Measurements from ENCODE around the gene CCDC69.
"Not testable (repeated sequence)": the region's sequence is repeated elsewhere in the genome, so short reads cannot be mapped to it uniquely, and the experiment has no call there.

The CCDC69 gene

GRCh38 chr5:151179489-151179840 is 44.4 kb downstream of the CCDC69 start:
- TF ChIP-seq, protein P1, sequence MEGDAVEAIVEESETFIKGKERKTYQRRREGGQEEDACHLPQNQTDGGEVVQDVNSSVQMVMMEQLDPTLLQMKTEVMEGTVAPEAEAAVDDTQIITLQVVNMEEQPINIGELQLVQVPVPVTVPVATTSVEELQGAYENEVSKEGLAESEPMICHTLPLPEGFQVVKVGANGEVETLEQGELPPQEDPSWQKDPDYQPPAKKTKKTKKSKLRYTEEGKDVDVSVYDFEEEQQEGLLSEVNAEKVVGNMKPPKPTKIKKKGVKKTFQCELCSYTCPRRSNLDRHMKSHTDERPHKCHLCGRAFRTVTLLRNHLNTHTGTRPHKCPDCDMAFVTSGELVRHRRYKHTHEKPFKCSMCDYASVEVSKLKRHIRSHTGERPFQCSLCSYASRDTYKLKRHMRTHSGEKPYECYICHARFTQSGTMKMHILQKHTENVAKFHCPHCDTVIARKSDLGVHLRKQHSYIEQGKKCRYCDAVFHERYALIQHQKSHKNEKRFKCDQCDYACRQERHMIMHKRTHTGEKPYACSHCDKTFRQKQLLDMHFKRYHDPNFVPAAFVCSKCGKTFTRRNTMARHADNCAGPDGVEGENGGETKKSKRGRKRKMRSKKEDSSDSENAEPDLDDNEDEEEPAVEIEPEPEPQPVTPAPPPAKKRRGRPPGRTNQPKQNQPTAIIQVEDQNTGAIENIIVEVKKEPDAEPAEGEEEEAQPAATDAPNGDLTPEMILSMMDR (IDR thresholded peaks at IDR 0.05; ENCODE audit: insufficient read depth, low read depth, low read length, missing control alignments), result no peak
- H3K4me3 ChIP-seq (ENCODE audit: low read depth, low read length), result no peak overlapping the region
- DNase-seq (ENCODE audit: low read depth), result no peak

GRCh38 chr5:151178777-151179488 is 45.0 kb downstream of the CCDC69 start:
- TF ChIP-seq, protein P1 (IDR thresholded peaks at IDR 0.05; ENCODE audit: insufficient read depth, low read depth, low read length, missing control alignments), result no peak
- DNase-seq (ENCODE audit: low read depth), result no peak

DNA sequence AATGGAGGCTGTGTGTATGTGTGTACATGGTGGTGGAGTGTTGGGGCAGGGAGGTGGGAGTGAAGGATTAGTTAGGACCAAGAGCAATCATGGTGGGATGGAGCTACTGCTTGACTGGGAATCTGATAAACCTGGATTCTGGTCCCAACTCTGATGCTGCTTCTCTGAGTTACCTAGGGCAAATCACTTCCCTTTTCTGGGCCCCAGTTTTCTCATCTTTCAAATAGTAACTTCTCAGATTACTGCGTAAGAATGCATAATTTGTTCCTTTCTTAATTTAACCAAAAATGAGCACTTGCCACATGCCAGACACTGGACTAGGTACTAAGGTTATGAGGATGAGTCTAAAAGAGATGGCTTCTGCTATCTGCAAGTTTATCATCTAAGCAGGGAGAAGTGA is 45.5 kb downstream of the CCDC69 start:
- H3K4me3 ChIP-seq (ENCODE audit: low read depth, low read length), result no peak overlapping the region
- TF ChIP-seq, protein P1 (IDR thresholded peaks at IDR 0.05; ENCODE audit: insufficient read depth, low read depth, low read length, missing control alignments), result no peak
- no peak for DNase-seq (ENCODE audit: low read depth)

More at GRCh38 chr5:151178777-151179488, 45.0 kb downstream of the CCDC69 start:
- no peak overlapping the region for H3K4me3 ChIP-seq (ENCODE audit: low read depth, low read length)

DNA sequence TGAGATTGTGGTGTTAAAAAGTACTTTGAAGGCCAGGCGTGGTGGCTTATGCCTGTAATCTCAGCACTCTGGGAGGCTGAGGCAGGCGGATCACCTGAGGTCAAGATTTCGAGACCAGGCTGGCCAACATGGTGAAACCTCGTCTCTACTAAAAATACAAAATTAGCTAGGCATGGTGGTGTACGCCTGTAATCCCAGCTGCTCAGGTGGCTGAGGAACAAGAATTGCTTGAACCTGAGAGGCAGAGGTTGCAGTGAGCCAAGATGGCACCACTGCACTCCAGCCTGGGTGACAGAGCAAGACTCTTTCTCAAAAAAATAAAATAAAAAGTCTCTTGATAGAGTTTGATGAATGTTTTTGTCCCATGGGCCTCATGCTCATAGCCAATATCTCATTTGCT is 47.6 kb downstream of the CCDC69 start:
- H3K4me3 ChIP-seq (ENCODE audit: low read depth, low read length); DNase-seq (ENCODE audit: low read depth): not testable (repeated sequence)

DNA sequence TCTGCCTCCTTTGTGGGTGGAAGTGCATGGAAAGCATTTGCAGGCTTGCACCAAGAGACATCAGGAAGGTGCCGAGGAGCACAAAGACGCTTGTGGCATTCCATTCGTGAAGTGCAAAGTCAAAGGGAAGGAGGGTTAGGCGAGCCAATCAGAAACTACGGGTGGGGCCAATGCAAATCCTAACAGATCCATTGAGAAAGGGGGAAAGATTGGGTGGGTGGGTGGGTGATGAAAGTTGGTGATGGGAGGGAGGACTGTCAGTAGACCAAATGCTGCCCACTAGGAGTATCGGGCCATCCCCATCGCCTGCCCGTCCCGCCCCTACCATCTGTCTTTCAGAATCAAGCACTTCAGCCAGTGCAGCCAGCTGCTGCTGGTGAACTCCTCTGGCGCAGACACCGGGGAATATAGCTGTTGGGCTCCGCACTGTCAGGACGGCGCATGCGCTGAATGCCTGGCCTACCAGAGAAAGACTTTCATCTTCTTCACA is 49.2 kb downstream of the CCDC69 start:
- no peak overlapping the region for H3K4me3 ChIP-seq (ENCODE audit: low read depth, low read length)
- no peak for DNase-seq (ENCODE audit: low read depth)
- TF ChIP-seq, protein P1 (IDR thresholded peaks at IDR 0.05; ENCODE audit: insufficient read depth, low read depth, low read length, missing control alignments), result no peak

- no peak for DNase-seq (ENCODE audit: low read depth)
- TF ChIP-seq, protein P1 (IDR thresholded peaks at IDR 0.05; ENCODE audit: insufficient read depth, low read depth, low read length, missing control alignments), result no peak
- H3K4me3 ChIP-seq (ENCODE audit: low read depth, low read length), result no peak overlapping the region
Observed at GRCh38 chr5:151173711-151174611, 49.9 kb downstream of the CCDC69 start.

- no peak overlapping the region for H3K4me3 ChIP-seq (ENCODE audit: low read depth, low read length)
- TF ChIP-seq, protein P1 (IDR thresholded peaks at IDR 0.05; ENCODE audit: insufficient read depth, low read depth, low read length, missing control alignments), result no peak
- DNase-seq (ENCODE audit: low read depth), result no peak
Observed at GRCh38 chr5:151171529-151171928, 52.4 kb downstream of the CCDC69 start.
